Panc1 (cell line): ENCODE results near the gene THAP12. TPM values are rescaled to one million over a fixed set of nuclear protein-coding genes. Genes with fewer than 3 reads are reported as not detected.

Experiments used
- ATAC-seq: fragments of 200-7000 bp; cut with Tn5 transposase; 2 replicates; pipeline ENCODE4 v1.9.1; 2020; ENCODE audit warnings: mild to moderate bottlenecking, moderate library complexity
- BruUV-seq: library from RNA; stranded (reverse); fragments of 400-500 nt; replicated peaks from 2 replicates; lab custom pipeline; 2021; lab: Mats Ljungman, UMichigan
- CTCF ChIA-PET: fragments of 300-600 bp; sonication (Branson Sonifier 250); formaldehyde crosslinking; loops from one replicate; lab custom pipeline; 2022; ENCODE audit warnings: antibody characterized with exemption; lab: Charles Lee
- POLR2A ChIA-PET: fragments of 300-600 bp; sonication (Branson Sonifier 250); formaldehyde crosslinking; loops from one replicate; lab custom pipeline; 2022; ENCODE audit warnings: antibody characterized with exemption; lab: Charles Lee
- DNase-seq: peaks from one replicate; pipeline ENCODE4 v3.0.0-alpha.2; 2010; ENCODE audit warnings: low read depth, low spot score
- H3K27ac ChIP-seq: 2 replicates; pipeline ENCODE4 v1.5.1; 2011; ENCODE audit warnings: mild to moderate bottlenecking, low read length, inconsistent platforms
- H3K27me3 ChIP-seq: fragments of 200-500 bp; sonication (Bioruptor generic); 2 replicates; pipeline ENCODE4 v1.6.0; 2014; ENCODE audit warnings: low read length, inconsistent platforms; ENCODE audit not compliant: control insufficient read depth, insufficient read depth
- H3K36me3 ChIP-seq: fragments of 200-500 bp; sonication (Bioruptor generic); 2 replicates; pipeline ENCODE4 v1.5.1; 2014; ENCODE audit warnings: inconsistent platforms, mild to moderate bottlenecking, low read length, moderate library complexity; ENCODE audit not compliant: control insufficient read depth, insufficient read depth
- H3K4me1 ChIP-seq: 2 replicates; pipeline ENCODE4 v1.5.1; 2011; ENCODE audit warnings: inconsistent platforms, mild to moderate bottlenecking, low read length, moderate library complexity; ENCODE audit not compliant: control insufficient read depth, insufficient read depth
- H3K4me3 ChIP-seq, 2 experiments: 2 replicates each; pipeline ENCODE4 v1.5.1; 2011 to 2012; ENCODE audit warnings: low read depth in 2 of 2, low read length in 2 of 2, mild to moderate bottlenecking in 2 of 2, inconsistent platforms in 1 of 2, moderate library complexity in 1 of 2
- H3K9me3 ChIP-seq: fragments of 200-500 bp; sonication (Bioruptor generic); 2 replicates; pipeline ENCODE4 v1.5.1; 2014; ENCODE audit warnings: low read depth, mild to moderate bottlenecking, inconsistent platforms, low read length, moderate library complexity; ENCODE audit not compliant: control insufficient read depth, insufficient read depth
- CTCF ChIP-seq: fragments of 450-650 bp; IDR thresholded peaks from 2 replicates; pipeline ENCODE4 v1.5.1; 2017; ENCODE audit warnings: mild to moderate bottlenecking
- POLR2AphosphoS5 ChIP-seq: IDR thresholded peaks from 2 replicates; pipeline ENCODE4 v1.6.1; 2012; ENCODE audit warnings: mild to moderate bottlenecking, low read depth, low read length, moderate library complexity
- SIN3A ChIP-seq: IDR thresholded peaks from 2 replicates; pipeline ENCODE4 v1.6.1; 2012; ENCODE audit warnings: low read depth, mild to moderate bottlenecking, low read length, moderate library complexity, borderline replicate concordance; ENCODE audit not compliant: insufficient read depth
- TCF7L2 ChIP-seq: IDR thresholded peaks from 2 replicates; pipeline ENCODE4 v1.6.1; 2011; ENCODE audit warnings: mild to moderate bottlenecking, low read depth, low read length, inconsistent platforms
- in situ Hi-C: cut with HindIII; loops from 2 replicates; pipeline ENCODE4 v1.10.0; 2016; ENCODE audit warnings: low sequenced_read_pairs, low pct_unique_long_range_greater_than_20kb
- intact Hi-C: fragments of 100-400 bp; cut with micrococcal nuclease; formaldehyde crosslinking; loops from one replicate; pipeline ENCODE4 v1.10.0; 2022; ENCODE audit not compliant: unreplicated experiment
- total RNA-seq: library from RNA; stranded (reverse); gene quantifications from one replicate; pipeline ENCODE4 v1.2.1, GENCODE V29; 2021; ENCODE audit not compliant: unreplicated experiment
- TF ChIP-seq, protein P1 (sequence below), 2 experiments: IDR thresholded peaks; 2 replicates each; pipeline ENCODE4 v1.6.1; 2011 to 2012; ENCODE audit warnings: low read depth in 2 of 2, control low read depth in 1 of 2, low read length in 1 of 2, mild to moderate bottlenecking in 1 of 2, moderate library complexity in 1 of 2; ENCODE audit not compliant: insufficient read depth in 1 of 2

Gene THAP12
- total RNA-seq, 1 experiment from 2014 or later, result 57.3 TPM

DNA sequence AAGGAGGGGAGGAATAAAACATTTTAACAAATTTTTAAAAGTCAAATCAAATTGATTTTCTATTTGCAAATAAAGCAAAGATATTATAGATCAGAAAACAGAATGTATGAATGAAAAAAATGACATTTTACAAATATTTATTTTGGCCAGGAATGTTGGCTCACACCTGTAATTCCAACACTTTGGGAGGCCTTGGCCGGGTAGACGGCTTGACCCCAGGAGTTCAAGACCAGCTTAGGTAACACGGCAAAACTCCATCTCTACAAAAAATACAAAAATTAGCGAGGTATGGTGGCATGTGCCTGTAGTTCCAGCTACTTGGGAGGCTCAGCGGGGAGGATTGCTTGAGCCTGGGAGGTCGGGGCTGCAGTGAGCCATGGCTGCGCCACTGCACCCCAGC, 18.2 kb downstream of the THAP12 start:
- TF ChIP-seq POLR2AphosphoS5, result no peak
- TF ChIP-seq, protein P1, sequence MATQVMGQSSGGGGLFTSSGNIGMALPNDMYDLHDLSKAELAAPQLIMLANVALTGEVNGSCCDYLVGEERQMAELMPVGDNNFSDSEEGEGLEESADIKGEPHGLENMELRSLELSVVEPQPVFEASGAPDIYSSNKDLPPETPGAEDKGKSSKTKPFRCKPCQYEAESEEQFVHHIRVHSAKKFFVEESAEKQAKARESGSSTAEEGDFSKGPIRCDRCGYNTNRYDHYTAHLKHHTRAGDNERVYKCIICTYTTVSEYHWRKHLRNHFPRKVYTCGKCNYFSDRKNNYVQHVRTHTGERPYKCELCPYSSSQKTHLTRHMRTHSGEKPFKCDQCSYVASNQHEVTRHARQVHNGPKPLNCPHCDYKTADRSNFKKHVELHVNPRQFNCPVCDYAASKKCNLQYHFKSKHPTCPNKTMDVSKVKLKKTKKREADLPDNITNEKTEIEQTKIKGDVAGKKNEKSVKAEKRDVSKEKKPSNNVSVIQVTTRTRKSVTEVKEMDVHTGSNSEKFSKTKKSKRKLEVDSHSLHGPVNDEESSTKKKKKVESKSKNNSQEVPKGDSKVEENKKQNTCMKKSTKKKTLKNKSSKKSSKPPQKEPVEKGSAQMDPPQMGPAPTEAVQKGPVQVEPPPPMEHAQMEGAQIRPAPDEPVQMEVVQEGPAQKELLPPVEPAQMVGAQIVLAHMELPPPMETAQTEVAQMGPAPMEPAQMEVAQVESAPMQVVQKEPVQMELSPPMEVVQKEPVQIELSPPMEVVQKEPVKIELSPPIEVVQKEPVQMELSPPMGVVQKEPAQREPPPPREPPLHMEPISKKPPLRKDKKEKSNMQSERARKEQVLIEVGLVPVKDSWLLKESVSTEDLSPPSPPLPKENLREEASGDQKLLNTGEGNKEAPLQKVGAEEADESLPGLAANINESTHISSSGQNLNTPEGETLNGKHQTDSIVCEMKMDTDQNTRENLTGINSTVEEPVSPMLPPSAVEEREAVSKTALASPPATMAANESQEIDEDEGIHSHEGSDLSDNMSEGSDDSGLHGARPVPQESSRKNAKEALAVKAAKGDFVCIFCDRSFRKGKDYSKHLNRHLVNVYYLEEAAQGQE (IDR thresholded peaks at IDR 0.05; ENCODE audit: insufficient read depth in 1 of 2, low read depth in 2 of 2, low read length in 1 of 2), result no peak
- TF ChIP-seq TCF7L2, result no peak
- TF ChIP-seq CTCF, result no peak
- no peak for TF ChIP-seq SIN3A
- DNase-seq (no peak), ATAC-seq (no peak)
- BruUV-seq, result no TSS peak
- H3K27ac ChIP-seq, result no peak overlapping the region
- ChIA-PET POLR2A (no interaction called here), CTCF (no interaction called here)
- H3K4me3 ChIP-seq, result no peak overlapping the region
- H3K4me1 ChIP-seq, result no peaks in the 10 kb centered on the region; the same call in 1 of the 2 replicates
- in situ Hi-C loops, result no loop called here
- H3K36me3 ChIP-seq, result peaks cover 4% of the 10 kb centered on the region; the same call in 1 of the 2 replicates
- no peaks in the 10 kb centered on the region for H3K9me3 ChIP-seq
- intact Hi-C loops, result loop anchor here (10.0 kb wide), 1 partner anchor 162 kb away; no protein-coding TSS in a partner anchor
- H3K27me3 ChIP-seq, result no peaks in the 10 kb centered on the region

GRCh38 chr11:76361776-76362175, 19.2 kb downstream of the THAP12 start:
- no peaks in the 10 kb centered on the region for H3K9me3 ChIP-seq
- POLR2A ChIA-PET, result no interaction called here

More at GRCh38 chr11:76361776-76362175, 19.2 kb downstream of the THAP12 start:
- intact Hi-C loops, result loop anchor here (10.0 kb wide), 1 partner anchor 163 kb away; no protein-coding TSS in a partner anchor
- in situ Hi-C loops, result no loop called here
- H3K4me3 ChIP-seq, result no peak overlapping the region
- no peaks in the 10 kb centered on the region; the same call in 1 of the 2 replicates for H3K4me1 ChIP-seq
- H3K27me3 ChIP-seq, result no peaks in the 10 kb centered on the region
- no peak for ATAC-seq
- CTCF ChIA-PET, result no interaction called here
- peaks cover 4% of the 10 kb centered on the region; the same call in 1 of the 2 replicates for H3K36me3 ChIP-seq
- no TSS peak for BruUV-seq
- no peak overlapping the region for H3K27ac ChIP-seq
- TF ChIP-seq POLR2AphosphoS5 (no peak), TCF7L2 (no peak), CTCF (no peak), SIN3A (no peak)
- TF ChIP-seq, protein P1 (IDR thresholded peaks at IDR 0.05; ENCODE audit: insufficient read depth in 1 of 2, low read depth in 2 of 2, low read length in 1 of 2), result no peak
- DNase-seq, result no peak
